Vagina (tissue), 2 donors: Measurements from ENCODE around the gene SLC9A7.

ENCODE experiments used
- POLR2A ChIP-seq, 2 donors: fragments of 450-650 bp; IDR thresholded peaks; one replicate each; pipeline ENCODE4 v1.6.1; 2017; ENCODE audit warnings: antibody characterized with exemption in 2 of 2, mild to moderate bottlenecking in 2 of 2, moderate library complexity in 2 of 2
- TF ChIP-seq, protein P1 (sequence below), 3 experiments: fragments of 450-650 bp in 2 of 3; fragments of 200-600 bp in 1 of 3; sonication (generic) in 1 of 3; IDR thresholded peaks; one replicate each; pipeline ENCODE4 v1.5.1; 2017 to 2019; ENCODE audit warnings: antibody characterized with exemption in 3 of 3, mild to moderate bottlenecking in 2 of 3, moderate library complexity in 2 of 3

DNA sequence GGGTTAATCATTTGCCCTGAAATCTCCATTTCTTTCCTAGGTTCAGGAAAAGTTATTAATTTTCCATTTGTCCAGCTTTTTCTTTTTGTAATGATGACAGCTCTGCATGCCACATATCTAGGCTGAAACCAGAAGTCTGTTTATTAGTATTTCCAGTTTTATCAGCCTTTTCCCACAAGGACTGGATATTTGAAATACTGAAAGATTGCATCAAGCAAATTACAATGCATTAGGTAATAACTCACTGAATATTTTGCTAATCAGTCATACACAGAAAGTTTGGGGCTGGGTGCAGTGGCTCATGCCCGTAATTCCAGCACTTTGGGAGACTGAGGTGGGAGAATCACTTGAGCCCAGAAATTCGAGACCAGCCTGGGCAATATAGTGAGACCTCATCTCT is 21.5 kb downstream of the SLC9A7 start:
- TF ChIP-seq, protein P1, sequence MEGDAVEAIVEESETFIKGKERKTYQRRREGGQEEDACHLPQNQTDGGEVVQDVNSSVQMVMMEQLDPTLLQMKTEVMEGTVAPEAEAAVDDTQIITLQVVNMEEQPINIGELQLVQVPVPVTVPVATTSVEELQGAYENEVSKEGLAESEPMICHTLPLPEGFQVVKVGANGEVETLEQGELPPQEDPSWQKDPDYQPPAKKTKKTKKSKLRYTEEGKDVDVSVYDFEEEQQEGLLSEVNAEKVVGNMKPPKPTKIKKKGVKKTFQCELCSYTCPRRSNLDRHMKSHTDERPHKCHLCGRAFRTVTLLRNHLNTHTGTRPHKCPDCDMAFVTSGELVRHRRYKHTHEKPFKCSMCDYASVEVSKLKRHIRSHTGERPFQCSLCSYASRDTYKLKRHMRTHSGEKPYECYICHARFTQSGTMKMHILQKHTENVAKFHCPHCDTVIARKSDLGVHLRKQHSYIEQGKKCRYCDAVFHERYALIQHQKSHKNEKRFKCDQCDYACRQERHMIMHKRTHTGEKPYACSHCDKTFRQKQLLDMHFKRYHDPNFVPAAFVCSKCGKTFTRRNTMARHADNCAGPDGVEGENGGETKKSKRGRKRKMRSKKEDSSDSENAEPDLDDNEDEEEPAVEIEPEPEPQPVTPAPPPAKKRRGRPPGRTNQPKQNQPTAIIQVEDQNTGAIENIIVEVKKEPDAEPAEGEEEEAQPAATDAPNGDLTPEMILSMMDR (IDR thresholded peaks at IDR 0.05): no peak
- no peak for TF ChIP-seq POLR2A (IDR thresholded peaks at IDR 0.05)
